COLO668 (cell line): ENCODE measurements around the gene DNAJC18.
"Not testable (repeated sequence)": the region's sequence is repeated elsewhere in the genome, so short reads cannot be mapped to it uniquely, and the experiment has no call there.

Experiments used
- DNase-seq: peaks from one replicate; lab custom pipeline; 2025; ENCODE audit not compliant: unreplicated experiment; lab: John Stamatoyannopoulos, UW

DNAJC18 gene

DNA sequence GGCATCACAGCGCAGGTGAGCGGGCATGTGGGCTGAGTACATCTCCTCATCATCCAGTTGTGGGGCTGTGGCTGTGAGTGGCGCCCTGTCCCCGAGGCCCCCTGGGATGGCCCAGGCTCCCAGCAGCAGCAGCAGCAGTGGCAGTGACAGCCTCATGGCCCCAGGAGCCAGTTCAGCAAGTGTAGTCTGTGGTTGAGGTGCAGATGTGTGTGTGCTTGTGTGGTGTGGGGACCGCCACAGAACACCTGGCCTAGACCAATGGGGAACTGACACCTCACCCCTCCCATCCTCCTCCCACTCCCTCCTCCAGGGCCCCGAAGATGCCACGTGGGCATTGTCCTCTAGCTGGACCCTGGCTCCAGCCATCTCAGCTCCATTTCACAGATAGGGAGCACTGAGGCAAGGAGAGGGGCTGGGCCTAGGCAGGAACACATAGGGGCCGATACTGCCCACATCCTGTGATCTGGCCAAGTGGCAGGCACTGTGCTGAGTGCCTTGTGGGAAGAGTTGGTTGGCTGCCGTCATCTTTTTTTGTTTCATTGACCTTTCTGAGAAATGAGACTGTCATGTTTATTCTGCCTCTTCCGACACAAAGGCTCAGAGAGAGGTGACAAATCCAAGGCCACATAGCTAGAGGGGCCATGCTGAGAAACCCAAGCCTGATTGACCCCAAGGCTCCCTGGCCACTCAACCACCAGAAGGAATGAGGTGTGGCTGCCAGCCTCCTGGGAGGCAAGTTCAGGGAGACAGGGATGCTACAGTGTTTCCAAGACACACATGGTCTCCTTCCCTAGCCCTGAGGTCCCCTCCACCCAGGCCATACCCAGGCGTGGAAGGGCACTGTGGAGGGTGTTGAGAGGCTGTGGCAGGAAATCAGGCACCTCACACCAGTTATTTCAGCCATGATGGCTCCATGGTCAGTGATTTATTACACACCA, 49.4 kb downstream of the DNAJC18 start, which contains the start of gene MZB1:
MZB1 (minus strand) TSS at position 213 of the 938 bp plus-strand sequence; CDS start at position 156, 57 bp downstream.
- no peak for DNase-seq

DNA sequence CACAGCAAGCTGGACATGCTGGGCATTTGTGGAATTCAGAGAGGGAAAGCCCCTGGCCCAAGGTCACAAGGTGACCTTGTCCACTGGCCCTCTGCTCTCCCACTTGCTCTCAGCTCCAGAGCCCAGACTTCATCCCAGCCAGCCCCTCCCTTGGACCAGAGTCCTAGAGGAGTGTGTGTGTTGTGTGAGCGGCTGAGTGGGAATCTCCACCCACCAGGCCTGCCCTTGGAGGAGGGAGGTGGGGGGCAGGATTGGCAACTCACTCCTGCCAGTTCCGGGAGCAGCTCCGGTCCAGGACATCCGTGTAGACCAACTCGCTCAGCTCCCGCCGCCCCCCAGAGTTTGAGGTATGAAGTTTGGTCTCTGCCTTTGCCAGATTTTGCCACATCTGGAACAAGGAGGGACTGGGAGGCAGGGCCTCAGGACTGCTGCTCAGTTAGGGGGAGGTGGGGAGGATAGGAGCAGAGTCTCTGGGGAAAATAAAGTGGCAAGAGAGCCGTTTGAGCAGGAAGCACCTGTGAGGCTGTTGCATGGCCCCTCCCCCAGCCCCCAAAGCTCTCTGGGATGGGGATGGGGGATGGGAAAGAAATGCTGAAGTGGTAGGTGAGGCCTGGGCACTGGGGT, 51.0 kb downstream of the DNAJC18 start:
- DNase-seq: no peak

DNA sequence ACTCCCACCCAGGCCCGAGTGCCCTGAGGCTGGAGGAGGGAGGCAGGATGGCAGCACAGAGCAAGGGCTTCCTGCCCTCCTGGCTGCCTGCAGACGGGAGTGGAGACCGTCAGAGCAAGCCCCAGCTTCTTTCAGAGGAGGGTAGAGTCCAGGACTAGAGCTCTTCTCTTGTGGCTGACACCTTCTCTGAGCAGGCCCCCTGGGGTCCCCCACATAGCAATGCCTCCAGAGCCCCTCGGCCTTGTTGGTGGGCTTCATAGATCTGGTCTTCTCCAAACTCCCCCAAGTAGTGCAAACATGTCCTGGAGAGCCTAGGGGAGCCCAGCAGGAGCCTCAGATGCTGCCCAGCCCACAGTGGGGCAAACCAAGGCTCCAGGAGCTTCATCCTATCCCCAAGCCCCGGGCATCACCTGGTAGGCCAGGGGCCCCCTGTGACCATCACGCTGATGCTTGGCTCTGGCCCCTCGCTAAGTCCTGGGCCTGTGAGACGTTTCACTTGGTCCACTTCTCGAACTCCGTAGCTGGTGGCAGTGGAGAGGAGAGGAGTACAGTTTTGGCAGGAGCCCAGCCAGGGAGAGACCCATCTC, 51.6 kb downstream of the DNAJC18 start:
- no peak for DNase-seq

DNA sequence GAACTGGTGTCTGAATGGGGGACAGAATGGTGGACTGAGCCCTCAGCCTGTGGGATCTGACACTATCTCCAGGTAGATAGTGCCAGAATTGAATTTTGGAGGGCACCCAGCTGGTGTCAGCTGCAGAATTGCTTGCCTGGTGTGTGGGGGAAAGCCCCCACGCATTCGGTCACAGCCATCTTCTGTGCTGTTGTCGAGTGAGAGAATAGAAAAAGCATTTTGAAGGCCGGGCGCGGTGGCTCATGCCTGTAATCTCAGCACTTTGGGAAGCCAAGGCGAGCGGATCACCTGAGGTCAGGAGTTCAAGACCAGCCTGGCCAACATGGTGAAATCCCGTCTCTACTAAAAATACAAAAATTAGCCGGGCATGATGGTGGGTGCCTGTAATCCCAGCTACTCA, 52.4 kb downstream of the DNAJC18 start:
- not testable (repeated sequence) for DNase-seq

DNA sequence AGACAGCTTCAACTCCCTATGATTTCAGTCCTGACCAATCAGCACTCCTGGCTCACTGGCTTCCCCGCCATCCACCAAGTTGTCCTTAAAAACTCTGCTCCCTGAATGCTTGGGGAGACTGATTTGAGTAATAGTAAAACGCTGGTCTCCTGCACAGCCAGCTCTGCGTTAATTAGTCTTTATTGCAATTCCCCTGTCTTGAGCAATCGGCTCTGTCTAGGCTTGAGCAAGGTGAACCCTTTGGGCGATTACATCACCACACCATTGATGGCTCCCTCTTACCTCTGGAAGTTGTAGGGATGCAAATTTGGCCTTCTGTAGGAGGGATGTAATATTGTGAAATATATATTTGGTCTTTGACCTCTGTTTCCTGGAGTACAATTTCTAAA, 53.3 kb downstream of the DNAJC18 start:
- no peak for DNase-seq

DNA sequence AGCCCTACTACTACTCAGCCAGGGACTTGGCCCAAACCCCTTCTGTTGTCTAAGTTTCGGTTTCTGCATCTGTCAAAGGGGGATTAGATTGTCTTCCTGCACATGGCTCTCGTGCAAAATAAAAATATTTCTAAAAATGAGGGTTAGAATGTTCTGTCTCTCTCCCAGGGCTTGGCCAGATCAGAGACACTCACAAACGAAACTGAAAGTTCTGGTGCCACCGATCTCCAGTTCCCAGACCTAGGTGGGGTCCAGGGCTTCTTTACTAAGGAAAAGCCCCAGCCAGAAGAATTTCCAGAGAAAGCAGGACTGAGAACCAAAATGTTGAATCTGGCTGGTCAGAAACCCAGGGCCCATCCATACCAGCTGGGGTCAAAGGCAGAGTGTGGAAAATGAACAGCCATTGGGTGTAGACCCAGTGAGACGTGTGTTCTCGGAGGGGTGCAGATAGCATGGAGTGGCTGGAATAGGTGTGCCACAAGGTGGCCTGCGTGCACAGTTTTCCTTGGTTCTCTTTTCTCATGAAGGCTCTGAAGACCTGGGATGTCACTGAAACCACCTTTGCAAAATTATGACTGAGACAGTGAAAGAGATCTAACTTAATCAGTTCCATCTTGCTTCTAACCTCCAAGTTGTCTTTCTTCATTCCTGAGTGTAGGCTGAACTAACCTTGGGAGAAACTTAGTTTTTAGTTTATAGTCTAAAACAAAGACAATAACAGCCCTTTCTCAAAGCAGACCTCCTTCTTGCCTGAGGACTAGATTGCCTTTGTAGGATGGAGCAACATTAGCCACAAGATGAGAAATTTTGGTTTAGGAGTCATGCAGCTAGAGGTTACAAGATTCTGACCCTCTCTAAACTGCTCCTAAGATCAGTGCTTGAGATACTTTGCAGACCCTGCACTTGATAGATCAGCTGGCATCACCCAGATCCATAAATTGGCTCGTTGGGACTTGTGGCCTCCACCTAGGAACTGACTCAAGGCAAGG, 54.0 kb downstream of the DNAJC18 start:
- DNase-seq: peak; percentile 4

DNA sequence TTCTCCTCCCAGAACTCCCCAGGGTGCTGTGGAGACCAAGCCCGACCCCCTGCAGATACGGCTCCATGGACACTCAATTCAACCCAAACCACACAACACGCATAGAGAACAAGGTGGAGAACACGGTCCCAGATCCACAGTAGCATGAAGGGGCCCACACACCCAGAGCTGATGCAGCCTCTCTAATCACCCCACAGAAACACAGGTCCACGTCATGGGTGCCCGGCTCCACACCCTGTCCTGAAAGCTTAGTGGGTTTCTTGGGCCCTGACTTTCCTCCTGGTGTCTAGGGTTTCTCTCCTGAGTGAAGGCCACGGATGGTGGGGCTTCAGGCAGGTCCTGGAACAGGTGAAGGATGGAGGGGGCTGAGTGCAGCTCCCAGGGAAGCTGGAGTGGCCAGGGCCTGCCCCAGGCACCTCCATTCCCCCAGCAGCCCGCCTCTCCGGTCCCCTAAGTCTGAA, 54.7 kb downstream of the DNAJC18 start:
- DNase-seq: no peak

DNA sequence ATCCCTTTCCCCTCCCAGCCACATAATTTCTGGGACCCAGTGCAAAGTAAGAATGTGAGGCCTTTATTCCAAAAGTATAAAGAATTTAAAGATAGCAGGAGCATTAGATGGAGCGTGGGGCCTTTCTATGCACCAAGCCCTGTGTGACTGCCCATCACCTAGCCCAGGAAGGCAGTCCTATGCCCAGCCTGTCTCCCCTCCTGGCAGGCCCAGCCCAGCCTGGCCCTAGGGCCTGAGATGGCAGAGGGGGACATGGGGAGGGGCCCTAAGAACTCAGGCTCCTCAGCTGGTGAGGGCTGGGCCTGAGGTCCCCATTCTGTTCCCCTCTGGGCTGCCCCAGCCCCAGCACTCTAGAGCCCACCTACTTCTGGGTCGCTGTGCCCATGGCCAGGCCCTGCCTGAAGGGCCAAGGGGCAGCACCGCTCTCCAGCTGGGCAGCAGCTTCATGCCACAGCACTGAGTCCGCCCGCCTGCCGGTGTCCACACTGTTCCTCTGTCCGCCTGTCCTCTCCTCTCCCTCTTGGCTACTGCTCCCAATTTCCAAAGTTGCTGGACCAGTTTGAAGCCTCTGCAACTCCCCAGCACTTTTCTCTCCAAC, 55.2 kb downstream of the DNAJC18 start:
- DNase-seq: no peak

DNA sequence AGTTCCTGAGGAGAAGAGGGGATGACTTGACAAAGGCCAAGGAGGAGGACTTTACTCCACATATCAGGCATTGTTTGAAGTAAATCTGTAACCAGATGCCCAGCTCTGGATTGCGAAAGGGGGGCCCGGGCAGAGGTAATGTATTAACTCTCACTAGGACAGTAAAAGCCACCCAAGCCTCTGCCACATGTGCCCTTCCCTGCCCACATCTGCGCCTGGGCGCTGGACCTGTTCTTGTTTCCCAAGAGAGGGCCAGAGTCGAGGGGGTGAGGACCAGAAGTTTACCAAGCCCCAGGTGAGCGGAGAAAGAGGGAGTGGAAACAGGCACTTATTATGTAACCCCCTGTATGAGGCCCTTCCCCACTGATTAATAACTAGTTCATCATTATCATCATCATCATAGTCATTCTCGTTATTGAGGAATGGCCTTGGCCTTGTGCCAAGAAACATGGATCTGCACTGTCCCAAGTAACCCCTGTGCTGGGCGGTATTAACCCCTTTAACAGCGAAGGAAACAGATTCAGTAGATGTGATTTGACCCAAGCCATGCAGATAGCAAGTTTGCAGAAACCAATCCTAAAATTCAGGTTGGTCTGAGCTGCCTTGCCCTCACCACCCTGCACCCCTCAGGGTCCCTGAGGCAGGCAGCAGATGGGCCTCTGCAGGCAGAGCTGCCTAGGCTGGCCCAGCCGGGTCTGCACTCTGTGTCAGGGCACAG, 55.9 kb downstream of the DNAJC18 start, which contains the start of gene SLC23A1:
SLC23A1 (minus strand) TSS at position 23 of the 718 bp plus-strand sequence. CDS start 44 bp downstream, outside the sequence.
- no peak for DNase-seq

DNA sequence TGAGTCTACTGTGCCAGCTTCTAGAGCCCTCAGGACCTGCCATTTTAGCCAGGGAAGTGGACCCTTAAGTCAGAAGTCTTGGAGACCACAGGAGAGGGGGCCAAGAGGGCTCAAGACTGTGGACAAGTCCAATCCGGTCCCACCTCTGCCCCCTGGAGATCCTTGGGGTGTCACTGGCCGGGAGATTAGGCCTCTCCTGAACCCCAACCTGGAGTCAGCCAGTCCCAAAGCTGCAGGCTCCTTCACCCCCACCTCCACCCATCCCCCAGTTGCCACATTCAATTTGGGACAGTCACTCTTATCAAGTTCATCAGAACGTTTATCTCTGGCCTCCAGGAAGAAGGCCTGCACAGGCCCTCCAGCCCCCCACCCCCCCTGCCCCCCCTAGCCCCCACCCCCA, 56.5 kb downstream of the DNAJC18 start:
- no peak for DNase-seq

DNA sequence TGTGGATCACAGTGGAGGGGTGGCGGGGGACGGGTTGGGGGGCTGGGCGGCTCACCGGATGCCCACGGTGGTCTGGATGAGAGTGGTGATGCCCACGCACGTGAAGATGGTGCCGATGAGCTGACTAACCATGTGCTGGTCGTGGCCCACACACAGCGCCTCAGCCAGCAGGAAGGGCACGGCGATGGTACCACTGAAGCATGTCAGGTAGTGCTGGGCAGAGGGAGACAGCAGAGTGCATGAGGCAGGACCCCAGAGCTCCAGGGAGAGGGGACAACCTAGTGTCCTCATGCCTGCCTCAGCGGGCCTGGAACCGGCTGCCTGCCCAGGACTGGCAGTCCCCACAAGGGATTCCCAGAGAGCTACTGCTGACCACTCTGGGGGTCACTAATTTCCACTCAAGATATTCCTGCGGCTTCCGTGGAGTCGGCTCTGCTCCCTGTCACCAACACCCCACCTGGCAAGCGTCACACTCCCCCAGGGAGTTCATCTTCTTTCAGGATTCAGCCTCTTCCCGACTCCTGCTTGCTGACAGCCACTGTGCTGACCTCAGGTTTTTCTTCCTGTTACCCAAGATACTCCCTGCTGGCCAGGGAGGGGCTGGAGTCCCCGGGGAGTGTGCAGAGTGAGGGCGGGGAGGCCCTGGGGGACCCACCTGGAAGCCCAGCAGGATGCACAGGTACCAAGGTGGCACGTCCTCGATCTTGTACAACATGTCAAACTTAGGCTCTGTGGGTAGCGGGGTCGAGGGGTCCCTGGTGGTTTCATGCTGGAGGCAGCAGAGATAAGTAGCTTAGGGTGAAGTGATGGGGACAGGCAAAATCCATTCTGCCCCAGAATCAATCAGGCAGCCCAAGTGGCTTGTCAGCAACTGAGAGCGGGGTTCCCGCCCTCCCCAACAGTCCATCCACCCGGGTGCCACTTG, 57.2 kb downstream of the DNAJC18 start:
- DNase-seq: no peak

DNA sequence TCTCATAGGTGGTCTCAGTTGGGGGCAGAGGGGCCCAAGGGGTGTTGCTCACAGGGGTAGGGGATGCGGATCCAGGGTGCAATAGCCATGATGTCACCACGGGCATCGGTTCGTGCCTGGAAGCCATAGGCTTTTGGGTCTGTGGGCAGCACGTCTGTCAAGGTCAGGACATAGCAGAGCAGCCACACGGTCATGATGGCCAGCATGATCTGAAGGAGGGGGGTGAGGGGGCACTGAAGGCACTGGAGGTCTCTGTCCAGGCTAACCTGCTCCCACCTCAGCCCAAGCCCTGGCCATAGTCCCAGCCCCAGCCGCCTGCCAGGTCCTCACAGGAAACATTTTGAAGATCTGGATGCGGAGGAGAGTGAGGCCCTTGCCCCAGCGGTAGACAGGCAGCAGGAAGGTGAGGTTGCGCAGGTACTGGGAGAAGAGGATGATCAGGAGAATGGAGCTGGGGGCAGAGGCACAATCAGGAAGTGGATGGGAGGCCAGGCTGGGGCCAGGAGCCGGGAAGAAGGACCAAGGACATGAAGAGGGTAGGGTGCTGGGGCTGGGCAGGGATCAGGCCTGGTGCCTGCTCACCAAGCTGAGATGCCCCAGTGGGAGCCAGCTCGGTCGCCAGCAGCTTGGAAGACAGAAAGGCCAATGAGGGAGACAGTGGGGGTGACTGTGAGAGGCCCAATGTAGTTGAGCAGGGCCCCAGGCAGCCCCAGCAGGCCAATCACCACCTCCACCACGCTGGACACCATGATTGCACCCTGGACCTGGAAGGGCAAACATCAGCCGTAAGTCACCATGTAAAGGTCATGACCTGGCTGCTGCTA, 59.5 kb downstream of the DNAJC18 start:
- no peak for DNase-seq

DNA sequence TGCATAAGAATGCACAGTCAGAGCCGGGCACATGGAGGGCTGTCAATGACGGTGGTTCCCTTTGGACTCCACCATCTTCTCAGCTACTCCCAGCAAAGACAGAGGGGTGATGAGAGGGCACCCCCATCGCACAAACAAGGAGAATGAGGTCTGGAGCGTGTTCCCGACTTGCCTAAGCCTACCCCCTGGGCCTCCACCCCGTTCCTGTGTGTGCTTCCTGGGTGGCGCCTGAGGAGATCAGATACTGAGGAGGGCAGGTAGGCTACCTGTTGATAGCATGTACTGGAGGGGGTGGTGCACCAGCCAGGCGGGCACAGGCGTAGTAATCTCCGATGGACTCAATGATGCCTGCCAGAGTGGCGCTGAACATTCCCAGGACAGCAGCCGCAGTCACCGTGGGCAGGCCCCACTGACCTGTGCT, 60.4 kb downstream of the DNAJC18 start:
- DNase-seq: no peak

DNA sequence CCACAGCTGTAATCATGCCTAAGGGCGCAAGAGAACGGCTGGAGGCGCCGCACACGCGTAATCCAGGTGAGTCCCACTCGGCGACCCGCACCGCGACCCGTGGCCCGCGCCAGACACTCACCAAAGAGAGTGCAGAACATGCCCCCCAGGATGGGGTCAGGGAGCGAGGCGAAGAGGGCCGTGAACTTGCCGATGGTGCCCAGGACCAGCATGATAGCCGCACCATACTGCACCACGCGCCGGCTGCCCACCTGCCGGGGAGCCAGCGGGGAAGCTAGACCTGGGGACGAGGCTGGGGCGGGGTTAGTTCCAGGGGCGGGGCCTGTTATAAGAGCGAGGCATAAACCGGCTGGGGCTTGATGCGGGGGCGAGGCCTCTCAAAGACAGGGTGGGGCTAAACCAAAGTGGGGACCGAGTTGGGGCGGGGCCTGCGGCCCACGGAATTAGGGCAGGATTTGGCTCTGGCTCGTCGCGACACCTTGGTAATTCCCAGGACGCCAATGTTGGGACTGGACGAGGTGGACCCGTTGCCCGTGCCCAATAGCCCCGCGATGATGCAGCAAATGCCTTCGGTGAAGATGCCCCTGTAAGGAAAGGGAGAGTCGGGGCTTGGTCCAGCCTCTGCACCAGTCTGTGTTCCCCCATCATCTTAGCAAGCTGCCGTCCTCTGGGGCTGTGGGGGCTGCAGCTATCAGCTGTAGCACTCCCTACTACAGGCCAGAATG, 61.1 kb downstream of the DNAJC18 start:
- no peak for DNase-seq

DNA sequence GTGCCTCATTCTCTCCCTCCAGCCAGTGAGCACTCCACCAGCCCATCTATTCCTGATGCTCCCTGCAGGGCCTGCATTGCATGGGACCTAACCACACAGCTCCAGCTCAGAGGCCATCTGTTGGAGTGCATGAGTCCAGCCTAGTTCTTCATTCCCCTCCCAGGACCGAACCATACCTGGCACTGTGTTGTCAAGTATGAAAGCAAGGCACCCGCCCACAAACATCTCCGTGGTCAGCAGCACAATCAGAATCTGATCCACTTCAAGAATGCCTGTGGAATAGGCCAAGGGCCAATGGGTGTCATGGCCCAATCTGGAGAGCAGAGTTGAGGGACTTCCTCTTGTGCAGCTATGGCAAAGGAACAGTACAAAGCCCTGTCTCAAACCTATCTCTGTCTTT, 62.1 kb downstream of the DNAJC18 start:
- DNase-seq: no peak

DNA sequence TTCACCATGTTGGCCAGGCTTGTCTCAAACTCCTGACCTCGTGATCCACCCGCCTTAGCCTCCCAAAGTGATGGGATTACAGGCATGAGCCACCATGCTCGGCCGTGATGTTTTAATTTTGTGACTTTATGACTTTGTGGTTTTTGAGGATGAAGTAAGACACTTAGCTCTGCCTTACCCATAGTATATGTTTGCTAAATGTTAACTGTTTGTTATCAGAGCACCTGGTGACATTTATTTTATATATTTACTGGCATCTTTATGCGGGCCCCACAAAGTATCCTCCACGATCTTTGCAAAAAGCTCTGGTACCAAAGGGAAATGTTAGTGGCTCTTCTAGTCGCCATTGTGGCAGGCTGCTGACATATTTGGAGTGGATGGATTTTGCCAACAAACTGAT, 63.0 kb downstream of the DNAJC18 start:
- no peak for DNase-seq

DNA sequence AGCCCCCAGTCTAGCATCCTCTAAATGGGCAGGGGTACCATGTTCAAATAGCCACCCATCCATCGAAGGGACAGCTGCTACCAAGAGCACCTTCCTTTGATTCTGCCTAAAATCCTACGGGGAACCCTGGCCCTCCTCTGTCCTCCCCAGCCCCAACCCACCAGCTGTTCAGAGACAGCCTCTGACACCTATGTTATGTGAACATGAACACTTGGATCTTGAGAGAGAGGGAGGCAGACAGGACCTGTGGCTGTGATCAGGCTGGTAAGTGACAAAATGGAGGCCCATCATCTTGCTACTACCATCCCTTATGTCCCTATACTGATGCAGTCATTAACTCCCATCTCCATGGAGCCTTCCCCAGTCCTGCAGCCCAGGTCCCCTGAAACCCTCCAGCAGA, 64.4 kb downstream of the DNAJC18 start:
- no peak for DNase-seq
